Stimulated activated CD8-positive, alpha-beta memory T cell treated with anti-CD3 and anti-CD28 coated beads, Interleukin-15, amount 100 ng/mL, for 1 hour (primary cell): ENCODE data around the gene MTRF1L.
"Not testable (repeated sequence)": the region's sequence is repeated elsewhere in the genome, so short reads cannot be mapped to it uniquely, and the experiment has no call there.

Experiments
- DNase-seq: peaks from one replicate; pipeline ENCODE4 v3.0.0-alpha.2; 2020; ENCODE audit warnings: low read depth

The MTRF1L gene

GRCh38 chr6:153003366-153003690 lies 819 bp upstream of the MTRF1L start:
- no peak for DNase-seq

GRCh38 chr6:153001767-153002612 lies 519 bp downstream of the MTRF1L start:
- no peak for DNase-seq

- DNase-seq = not testable (repeated sequence)
Observed at GRCh38 chr6:153000790-153001189, 1.7 kb downstream of the MTRF1L start.

GRCh38 chr6:153000243-153000642 lies 2.3 kb downstream of the MTRF1L start:
- DNase-seq = no peak

GRCh38 chr6:152999538-152999937 lies 3.0 kb downstream of the MTRF1L start:
- not testable (repeated sequence) for DNase-seq

GRCh38 chr6:152993847-152994246 lies 8.7 kb downstream of the MTRF1L start:
- no peak for DNase-seq

- DNase-seq = no peak
Observed at GRCh38 chr6:152993431-152993830, 9.1 kb downstream of the MTRF1L start.

GRCh38 chr6:152986978-152987377 lies 15.5 kb downstream of the MTRF1L start:
- no peak for DNase-seq

- DNase-seq = not testable (repeated sequence)
Observed at GRCh38 chr6:152985300-152985699, 17.2 kb downstream of the MTRF1L start.

- DNase-seq = no peak
Observed at GRCh38 chr6:152984513-152984872, 18.0 kb downstream of the MTRF1L start.

GRCh38 chr6:152983637-152984512 lies 18.6 kb downstream of the MTRF1L start:
- DNase-seq = peak; percentile 88

GRCh38 chr6:152982904-152983636 lies 19.4 kb downstream of the MTRF1L start, which contains the start of gene FBXO5:
TSS of gene FBXO5 (minus strand) at chr6:152983041. CDS start at chr6:152982959, 82 bp downstream.
- peak; percentile 93 for DNase-seq

- no peak for DNase-seq
Observed at GRCh38 chr6:152981989-152982903, 20.3 kb downstream of the MTRF1L start.

- no peak for DNase-seq
Observed at GRCh38 chr6:152981219-152981618, 21.3 kb downstream of the MTRF1L start.

GRCh38 chr6:152980656-152981055 lies 21.9 kb downstream of the MTRF1L start:
- DNase-seq = no peak

GRCh38 chr6:152979116-152979515 lies 23.4 kb downstream of the MTRF1L start:
- no peak for DNase-seq

- DNase-seq = no peak
Observed at GRCh38 chr6:152978058-152978457, 24.5 kb downstream of the MTRF1L start.

GRCh38 chr6:152977556-152977955 lies 25.0 kb downstream of the MTRF1L start:
- no peak for DNase-seq

- no peak for DNase-seq
Observed at GRCh38 chr6:152976749-152977148, 25.8 kb downstream of the MTRF1L start.

- no peak for DNase-seq
Observed at GRCh38 chr6:152975204-152975915, 27.1 kb downstream of the MTRF1L start.

GRCh38 chr6:152973916-152974315 lies 28.6 kb downstream of the MTRF1L start:
- no peak for DNase-seq
